ENCODE measurements around the gene TAS2R1. TPM values are rescaled to one million over a fixed set of nuclear protein-coding genes. Genes with fewer than 3 reads are reported as not detected.
"Not testable (repeated sequence)": the region's sequence is repeated elsewhere in the genome, so short reads cannot be mapped to it uniquely, and the experiment has no call there.

The TAS2R1 gene
- total RNA-seq, 1 donor from 2014 or later, result not detected

DNA sequence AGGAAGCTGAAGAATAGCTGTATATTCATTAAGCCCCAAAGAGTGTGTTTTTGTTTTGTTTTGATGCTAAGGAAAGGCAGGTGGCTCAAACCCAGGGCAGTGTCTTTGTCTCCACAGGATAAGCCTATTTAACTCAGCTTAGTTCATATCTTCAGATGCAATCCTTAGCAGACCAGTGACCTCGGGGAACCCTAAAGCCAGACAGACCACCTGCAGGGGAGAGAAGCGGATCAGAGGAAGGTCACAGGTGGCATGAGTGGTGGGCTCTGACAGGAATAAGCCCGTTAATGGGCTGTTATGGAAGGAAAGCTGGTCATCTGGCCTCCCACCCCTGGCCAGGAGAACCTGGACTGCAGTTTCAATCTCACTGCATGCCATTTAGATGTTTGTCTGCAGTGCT lies 30.8 kb downstream of the TAS2R1 start:
- Histone ChIP-seq H3K36me3 (no peaks in the 10 kb centered on the region), H3K4me3 (no peak overlapping the region), H3K27me3 (ENCODE audit: low read depth) (no peaks in the 10 kb centered on the region), H3K9me3 (replicated peaks) (no peaks in the 10 kb centered on the region), H3K27ac (replicated peaks) (no peak overlapping the region), H3K4me1 (no peaks in the 10 kb centered on the region)
- TF ChIP-seq, protein P1, sequence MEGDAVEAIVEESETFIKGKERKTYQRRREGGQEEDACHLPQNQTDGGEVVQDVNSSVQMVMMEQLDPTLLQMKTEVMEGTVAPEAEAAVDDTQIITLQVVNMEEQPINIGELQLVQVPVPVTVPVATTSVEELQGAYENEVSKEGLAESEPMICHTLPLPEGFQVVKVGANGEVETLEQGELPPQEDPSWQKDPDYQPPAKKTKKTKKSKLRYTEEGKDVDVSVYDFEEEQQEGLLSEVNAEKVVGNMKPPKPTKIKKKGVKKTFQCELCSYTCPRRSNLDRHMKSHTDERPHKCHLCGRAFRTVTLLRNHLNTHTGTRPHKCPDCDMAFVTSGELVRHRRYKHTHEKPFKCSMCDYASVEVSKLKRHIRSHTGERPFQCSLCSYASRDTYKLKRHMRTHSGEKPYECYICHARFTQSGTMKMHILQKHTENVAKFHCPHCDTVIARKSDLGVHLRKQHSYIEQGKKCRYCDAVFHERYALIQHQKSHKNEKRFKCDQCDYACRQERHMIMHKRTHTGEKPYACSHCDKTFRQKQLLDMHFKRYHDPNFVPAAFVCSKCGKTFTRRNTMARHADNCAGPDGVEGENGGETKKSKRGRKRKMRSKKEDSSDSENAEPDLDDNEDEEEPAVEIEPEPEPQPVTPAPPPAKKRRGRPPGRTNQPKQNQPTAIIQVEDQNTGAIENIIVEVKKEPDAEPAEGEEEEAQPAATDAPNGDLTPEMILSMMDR (IDR thresholded peaks at IDR 0.05; ENCODE audit: borderline replicate concordance), result no peak
- intact Hi-C loops (cut with micrococcal nuclease), result no loop called here
- no peak for DNase-seq

DNA sequence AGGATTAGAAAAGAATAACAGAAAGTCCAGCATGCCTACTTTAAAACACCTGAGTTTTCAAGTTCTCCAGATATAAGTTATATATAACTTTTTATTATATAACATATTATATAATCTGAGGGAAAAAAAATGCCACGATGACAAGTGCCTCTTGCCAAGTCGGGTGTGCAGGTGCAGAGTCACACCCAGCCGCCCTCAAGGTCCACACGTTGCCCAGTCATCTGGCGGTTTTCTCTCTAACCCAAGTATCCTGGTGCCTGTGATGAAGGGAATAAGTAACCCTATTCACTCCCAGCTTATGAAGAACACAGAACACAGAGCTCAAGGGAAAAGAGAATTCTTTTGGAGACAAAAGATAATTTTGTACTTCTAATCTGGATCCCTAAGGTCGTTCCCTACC lies 31.8 kb downstream of the TAS2R1 start:
- DNase-seq; H3K27ac ChIP-seq (replicated peaks); H3K36me3 ChIP-seq; intact Hi-C loops (cut with micrococcal nuclease); H3K9me3 ChIP-seq (replicated peaks); H3K4me3 ChIP-seq; H3K27me3 ChIP-seq (ENCODE audit: low read depth); H3K4me1 ChIP-seq: not testable (repeated sequence)

DNA sequence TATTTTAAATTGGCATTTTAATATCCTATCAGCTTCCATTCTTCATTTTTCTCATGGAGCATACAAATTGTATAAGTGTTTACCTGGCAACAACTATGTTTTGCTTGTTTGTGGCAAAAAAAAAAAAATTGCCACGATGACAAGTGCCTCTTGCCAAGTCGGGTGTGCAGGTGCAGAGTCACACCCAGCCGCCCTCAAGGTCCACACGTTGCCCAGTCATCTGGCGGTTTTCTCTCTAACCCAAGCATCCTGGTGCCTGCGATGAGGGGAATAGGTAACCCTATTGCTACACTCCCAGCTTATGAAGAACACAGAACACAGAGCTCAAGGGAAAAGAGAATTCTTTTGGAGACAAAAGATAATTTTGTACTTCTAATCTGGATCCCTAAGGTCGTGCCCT lies 32.8 kb downstream of the TAS2R1 start:
- H3K4me1 ChIP-seq; H3K27ac ChIP-seq (replicated peaks); intact Hi-C loops (cut with micrococcal nuclease); DNase-seq; H3K36me3 ChIP-seq; H3K4me3 ChIP-seq; H3K27me3 ChIP-seq (ENCODE audit: low read depth); H3K9me3 ChIP-seq (replicated peaks): not testable (repeated sequence)

DNA sequence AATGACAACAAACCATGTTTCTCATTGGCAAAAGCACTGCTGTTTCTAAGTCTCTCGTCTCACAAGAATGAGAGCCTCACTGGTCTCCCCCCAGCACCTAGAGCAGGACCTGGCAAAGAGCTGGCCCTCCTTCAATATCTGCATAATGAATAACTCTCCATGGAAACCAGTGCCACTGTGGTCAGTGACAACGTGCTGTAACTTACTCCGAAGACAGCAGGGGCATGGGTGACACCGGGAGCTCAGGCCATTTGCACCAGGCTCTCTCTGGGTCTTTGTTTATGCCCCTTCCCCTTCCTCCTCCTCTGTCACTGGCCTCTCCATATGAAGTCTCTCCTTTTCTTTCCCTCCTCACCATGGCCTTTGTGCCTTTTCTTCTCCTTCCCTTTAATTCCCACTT lies 33.3 kb downstream of the TAS2R1 start:
- no peak overlapping the region for H3K27ac ChIP-seq (replicated peaks)
- intact Hi-C loops (cut with micrococcal nuclease), result no loop called here
- H3K27me3 ChIP-seq (ENCODE audit: low read depth), result no peaks in the 10 kb centered on the region
- H3K9me3 ChIP-seq (replicated peaks), result no peaks in the 10 kb centered on the region
- H3K36me3 ChIP-seq, result no peaks in the 10 kb centered on the region
- H3K4me1 ChIP-seq, result no peaks in the 10 kb centered on the region
- DNase-seq, result no peak
- TF ChIP-seq, protein P1 (IDR thresholded peaks at IDR 0.05; ENCODE audit: borderline replicate concordance), result no peak
- H3K4me3 ChIP-seq, result no peak overlapping the region

DNA sequence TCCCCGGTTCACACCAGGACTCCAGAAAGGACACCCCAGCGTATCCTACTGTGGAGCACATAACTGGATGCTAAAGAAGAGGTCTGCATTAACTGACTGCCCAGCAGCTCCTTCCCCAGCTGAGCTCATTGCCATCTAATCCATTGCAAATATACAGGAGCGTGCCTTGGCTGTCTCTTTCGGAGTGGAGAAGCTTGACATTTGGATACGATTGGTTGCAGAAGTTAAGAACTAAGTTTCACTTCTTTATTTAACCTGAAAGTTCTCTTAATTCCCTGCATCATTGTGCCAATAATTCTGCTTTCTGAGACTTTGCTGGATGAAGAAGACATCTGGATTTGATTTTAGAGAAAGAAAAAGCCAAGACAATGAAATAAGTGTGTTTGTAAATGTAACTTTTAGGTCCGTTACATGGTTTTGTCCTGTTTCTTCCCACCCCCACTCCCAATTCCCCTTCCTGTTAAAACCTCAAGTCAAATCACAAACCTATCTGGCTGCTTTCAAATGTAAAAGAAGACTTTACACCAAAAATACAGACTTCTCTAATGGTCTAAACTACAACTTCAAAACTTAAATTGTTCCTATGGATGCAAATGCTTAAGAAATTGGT lies 33.9 kb downstream of the TAS2R1 start:
- Histone ChIP-seq H3K4me1 (no peaks in the 10 kb centered on the region), H3K27me3 (ENCODE audit: low read depth) (no peaks in the 10 kb centered on the region), H3K36me3 (no peaks in the 10 kb centered on the region), H3K4me3 (no peak overlapping the region), H3K27ac (replicated peaks) (no peak overlapping the region), H3K9me3 (replicated peaks) (no peaks in the 10 kb centered on the region)
- intact Hi-C loops (cut with micrococcal nuclease), result no loop called here
- DNase-seq, result no peak
- TF ChIP-seq, protein P1 (IDR thresholded peaks at IDR 0.05; ENCODE audit: borderline replicate concordance), result no peak

DNA sequence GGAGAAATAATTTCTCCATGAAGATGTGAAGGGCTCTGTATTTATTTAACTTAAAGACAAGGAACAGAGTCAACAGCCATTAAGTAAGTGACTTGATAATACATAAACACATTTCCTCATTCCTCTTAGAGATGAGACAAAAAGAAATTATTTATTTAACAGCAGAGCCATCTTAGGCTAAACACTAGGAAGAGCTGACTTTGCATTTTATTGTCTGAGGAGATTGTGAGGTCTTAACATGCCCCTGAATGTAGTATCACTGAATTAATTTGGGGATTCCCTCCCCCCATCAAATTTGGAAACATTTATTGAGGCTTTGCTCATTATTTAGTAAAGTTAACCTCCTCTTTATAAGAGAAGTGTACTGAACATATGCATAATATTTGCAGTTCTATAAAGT lies 35.2 kb downstream of the TAS2R1 start:
- TF ChIP-seq, protein P1 (IDR thresholded peaks at IDR 0.05; ENCODE audit: borderline replicate concordance), result no peak
- intact Hi-C loops (cut with micrococcal nuclease), result no loop called here
- H3K4me3 ChIP-seq, result no peak overlapping the region

More for the DNA sequence above, 35.2 kb downstream of the TAS2R1 start:
- no peak for DNase-seq
- Histone ChIP-seq H3K27me3 (ENCODE audit: low read depth) (no peaks in the 10 kb centered on the region), H3K27ac (replicated peaks) (no peak overlapping the region), H3K9me3 (replicated peaks) (no peaks in the 10 kb centered on the region), H3K36me3 (no peaks in the 10 kb centered on the region), H3K4me1 (no peaks in the 10 kb centered on the region)

Data from left ventricle myocardium inferior (tissue), 1 donor.